HG03060 (cell line): ENCODE measurements around the gene EEFSEC.
"Not testable (repeated sequence)": the region's sequence is repeated elsewhere in the genome, so short reads cannot be mapped to it uniquely, and the experiment has no call there.

Experiments
- ATAC-seq: cut with Tn5 transposase; IDR thresholded peaks from one replicate; pipeline ENCODE4 v1.9.1; 2021; ENCODE audit warnings: low read depth, moderate number of reproducible peaks; ENCODE audit not compliant: unreplicated experiment

The EEFSEC gene

DNA sequence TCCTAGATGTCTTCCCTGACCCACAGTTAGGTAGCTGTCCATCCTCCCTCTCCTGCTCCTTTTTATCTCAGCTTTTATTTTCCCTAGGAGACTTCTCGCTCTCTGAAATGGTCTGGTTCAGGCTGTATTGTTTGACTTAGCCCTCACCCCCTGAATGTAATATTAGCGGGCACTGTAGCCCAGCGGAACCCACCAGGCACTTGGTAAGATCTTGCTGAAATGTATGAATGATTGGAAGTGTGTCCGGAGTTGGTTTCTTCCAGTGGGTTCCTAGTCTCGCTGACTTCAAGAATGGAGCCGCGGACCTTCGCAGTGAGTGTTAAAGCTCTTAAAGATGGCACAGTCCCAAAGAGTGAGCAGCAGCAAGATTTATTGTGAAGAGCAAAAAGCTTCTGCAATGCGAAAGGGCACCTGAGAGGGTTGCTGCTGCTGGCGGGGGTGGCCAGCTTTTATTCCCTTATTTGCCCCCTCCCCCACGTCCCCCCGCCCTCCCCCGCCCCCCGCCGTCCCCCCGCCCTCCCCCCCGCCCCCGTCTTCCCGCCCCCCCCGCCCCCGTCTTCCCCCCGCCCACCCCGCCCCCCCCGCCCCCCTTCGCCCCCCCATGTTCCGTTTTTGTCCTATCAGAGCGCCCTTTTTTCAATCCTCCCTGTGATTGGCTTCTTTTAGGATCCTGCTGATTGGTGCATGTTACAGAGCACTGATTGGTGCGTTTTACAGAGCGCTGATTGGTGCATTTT, 694 bp upstream of the EEFSEC start:
- no peak for ATAC-seq

- ATAC-seq, result not testable (repeated sequence)
These were observed 1.1 kb downstream of the EEFSEC start for GRCh38 chr3:128154354-128154753.

- no peak for ATAC-seq
These were observed 2.5 kb downstream of the EEFSEC start for GRCh38 chr3:128155616-128156360.

DNA sequence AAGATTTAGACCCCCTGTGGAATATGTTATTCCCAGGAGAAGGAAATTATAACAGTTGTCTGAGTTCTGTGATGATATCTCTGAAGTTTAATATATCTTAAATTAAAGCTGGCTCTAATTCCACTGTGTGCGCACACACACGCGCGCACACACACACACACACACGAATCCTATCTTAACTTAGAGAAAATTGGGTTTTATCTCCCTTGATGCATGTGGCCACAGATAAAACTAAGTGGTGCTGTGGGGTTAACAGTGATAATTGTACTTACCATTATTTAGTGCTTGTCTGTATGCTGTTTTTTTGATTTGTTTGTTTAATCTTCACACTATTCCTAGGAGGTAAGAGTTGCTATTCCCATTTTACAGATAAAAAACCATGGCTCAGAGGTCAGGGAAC, 7.4 kb downstream of the EEFSEC start:
- no peak for ATAC-seq

DNA sequence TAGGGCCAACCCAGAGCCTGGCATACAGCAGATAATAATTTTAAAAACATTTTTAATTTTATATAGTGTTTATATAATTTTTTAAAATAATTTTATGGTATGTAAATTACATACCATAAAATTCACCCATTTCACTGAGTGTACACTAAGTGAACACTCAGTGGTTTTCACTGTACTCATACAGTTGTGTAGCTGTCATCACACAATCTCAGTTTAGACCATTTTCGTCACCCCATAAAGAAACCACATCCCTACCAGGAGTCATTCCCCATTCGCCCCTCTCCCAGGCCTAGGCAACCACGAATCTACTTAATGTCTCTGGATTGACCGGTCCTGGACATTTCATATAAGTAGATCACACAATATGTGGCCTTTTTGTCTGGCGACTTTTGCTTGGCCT, 10.2 kb downstream of the EEFSEC start:
- no peak for ATAC-seq

DNA sequence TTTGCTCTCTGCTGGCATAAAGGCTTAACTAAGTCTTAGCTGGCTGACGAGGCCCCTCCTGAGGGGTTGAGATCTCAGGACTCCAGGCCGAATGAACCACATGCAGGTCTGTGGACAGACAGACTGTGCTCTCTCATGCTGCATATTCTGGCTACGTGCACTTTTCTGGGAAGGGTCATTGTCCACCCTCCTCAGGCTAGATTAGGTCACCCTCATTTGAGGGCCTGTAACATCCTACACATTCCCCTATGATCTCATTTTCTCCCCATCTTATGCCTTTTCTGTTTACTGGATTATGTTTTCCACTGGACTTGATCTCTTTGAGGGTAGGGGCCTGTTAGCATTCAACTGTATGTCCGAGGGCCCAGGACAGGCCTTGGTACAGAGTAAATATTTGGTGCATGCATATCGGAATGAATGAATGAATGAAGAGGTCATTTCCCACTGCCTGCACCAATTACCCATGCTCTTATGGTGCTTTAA, 13.7 kb downstream of the EEFSEC start:
- ATAC-seq, result no peak

DNA sequence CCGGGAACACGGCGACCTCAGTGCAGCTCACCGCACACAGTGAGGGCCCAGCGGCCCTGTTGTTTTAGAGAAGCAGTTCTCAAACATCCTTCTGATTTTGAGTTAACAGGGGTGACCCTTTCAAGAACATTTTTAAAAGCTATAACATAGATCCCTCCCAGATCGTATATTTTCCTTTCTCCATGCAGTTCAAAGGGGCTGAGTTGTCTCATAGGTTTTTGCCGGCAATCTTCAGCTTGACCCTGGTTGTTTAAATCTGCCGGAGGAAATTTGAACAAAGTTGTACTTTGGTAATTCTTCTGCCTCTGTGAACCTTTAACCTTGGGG, 14.3 kb downstream of the EEFSEC start:
- ATAC-seq, result no peak

DNA sequence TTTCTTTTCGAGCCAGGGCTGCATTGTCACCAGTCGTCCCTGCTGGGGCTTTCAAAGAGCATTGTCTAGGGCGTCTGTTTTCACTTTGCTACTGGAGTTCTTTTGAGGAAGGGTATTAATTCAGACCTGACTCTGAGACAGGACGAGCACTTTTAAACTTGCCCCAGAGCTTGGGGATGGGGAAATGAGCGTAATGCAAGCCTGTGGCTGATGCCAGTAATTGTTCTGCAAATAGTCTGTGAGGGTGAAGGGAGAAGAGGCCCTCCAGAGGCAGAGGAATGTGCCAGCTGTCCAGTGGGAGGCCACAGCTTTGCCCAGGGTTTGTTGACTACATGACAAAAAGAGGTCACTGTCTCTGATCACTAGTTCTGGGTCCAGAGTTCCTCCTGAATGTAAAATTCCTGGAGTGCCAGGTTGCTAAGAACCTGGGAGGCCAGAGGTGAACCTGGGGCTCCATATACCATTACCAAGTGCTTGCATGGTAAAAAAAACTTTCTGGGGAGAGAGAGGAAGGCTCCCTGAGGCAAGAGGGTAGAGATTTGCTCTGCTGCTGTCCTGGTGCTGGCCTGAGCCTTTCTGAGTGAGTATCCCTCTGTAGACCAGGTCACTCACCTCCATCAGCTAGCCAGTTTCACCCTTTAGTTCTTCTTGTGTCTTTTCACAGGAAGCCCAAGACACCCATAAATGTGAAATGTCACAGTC, 14.8 kb downstream of the EEFSEC start:
- ATAC-seq, result no peak

DNA sequence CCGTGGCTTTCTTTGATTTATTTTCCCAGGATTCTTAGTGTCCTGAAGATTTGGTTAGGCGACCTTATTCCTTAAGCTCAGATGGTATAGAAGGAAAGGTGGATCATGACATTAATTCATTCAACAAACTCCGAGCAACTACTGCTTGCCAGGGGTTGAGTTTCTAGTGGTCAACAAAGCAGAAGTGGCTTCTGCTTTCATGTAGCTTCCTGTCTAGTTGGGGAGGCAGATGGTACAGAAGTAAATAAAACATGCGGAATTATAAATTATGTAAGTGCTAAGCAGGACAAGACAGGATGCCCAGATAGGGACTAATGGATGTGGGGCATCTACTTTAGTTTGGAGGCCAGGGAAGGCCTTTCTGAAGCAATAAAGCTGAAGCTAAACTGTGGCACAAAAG, 15.6 kb downstream of the EEFSEC start:
- ATAC-seq, result no peak

DNA sequence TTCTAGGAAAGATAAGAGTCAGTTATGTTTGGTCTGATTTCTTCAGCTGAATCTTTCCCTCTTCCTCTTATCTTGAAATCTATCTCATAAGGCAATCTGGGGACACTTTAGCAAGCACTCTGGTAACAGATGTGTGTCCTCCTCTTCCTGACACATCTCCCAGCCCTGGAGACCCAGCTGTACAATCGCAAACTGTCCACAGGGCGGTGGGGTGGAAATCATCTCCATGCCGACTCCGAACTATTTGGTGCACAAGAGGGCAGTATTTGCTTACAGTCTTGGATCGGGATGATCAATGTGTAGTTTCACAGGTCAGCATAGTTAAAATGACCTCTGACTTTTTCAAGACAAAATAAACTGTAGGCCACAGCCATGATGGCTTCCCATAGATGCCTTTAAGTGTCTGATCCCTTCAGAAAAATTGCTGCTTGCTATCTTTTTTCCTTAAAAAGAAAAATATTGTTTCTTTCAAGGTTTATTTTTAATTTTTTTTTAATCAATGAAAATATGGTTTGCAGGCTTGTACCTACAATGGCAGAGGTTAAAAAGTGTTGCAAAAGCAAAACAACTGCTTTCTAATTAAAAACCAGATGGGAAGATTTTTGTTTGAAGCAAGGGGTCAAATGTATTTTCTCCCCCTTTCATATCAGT, 17.7 kb downstream of the EEFSEC start:
- ATAC-seq, result no peak

DNA sequence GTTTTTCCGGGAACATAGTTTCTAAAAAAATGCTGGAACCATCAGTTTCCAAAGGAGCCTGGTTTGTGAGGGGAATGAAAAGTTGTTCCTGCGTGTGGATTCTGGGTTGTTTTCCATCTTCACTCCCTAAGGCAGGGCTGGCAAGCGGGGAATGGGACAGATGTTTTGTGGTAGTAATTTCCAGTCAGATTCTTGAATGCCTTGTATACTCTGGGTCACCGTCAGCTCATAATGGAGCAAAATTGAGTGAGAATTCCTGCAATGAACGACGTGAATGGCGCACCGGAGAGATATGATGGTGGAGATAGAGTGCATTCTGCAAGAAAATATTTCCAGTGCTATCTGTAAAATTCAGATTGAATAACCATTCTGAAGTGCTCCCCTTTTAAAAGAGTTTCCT, 19.9 kb downstream of the EEFSEC start:
- no peak for ATAC-seq

DNA sequence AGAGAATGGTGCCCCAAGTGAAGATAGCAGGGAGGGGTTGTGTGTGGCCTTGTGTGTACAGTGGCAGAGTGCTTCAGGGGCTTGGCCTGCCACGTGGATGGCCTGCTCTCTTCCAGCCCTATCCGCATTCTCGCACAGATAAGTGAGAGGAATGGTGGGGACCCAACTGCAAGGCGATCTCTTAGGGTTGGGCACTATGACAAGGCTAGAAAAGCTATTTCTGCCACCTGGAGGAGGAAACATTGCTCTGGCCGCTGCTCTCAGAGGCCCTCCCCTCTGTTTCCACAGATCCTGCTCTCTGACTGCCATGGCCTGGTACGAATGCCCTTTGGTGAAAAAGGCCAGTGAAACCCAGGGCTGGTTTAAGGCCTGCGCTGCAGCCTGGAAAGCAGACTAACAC, 20.6 kb downstream of the EEFSEC start:
- no peak for ATAC-seq

GRCh38 chr3:128174675-128175590, 21.7 kb downstream of the EEFSEC start:
- no peak for ATAC-seq

- no peak for ATAC-seq
These were observed 22.5 kb downstream of the EEFSEC start for GRCh38 chr3:128175768-128176167.

DNA sequence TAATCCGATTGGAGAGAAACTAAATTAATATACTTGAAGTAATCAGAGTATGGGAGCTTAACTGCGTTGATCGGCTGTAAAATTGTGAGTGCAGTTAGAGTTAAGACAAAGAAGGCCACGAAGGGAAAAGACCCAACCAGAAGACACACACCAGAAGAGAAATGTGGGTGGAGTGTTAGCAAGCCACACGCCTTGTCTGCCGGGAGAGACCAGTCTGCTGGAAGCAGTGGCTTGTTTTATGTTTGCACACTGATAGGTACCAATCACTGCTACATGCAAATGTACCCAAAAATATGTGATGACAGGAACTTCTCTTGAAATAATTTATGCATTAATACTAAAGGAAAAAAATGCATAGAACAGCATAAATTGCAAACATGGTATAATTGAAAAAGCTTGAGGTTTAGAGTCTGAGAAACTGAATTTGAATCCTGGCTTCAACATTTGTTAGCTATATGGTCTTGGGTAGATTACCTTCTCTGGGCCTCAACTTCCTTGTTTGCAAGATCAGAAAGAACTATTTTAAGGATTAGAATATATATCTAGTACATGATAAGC, 23.1 kb downstream of the EEFSEC start:
- ATAC-seq, result no peak

DNA sequence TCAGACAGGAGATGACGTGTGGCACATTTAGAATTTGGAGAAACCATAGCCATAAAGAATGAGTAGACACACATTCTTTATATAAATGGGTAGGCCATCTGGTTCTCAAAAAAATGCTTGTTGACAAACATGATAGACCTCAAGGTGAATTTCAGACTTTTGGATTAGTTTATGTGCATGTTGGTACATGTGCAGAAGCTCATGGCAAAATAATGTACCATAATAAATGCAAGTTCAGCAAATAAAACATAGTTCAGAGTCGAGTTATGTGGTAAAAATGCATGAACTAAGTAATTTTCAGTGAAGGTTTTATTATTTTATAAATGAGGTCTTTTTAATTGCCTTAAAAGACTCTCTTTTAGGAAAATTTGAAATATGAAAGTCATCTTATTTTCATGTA, 24.6 kb downstream of the EEFSEC start:
- no peak for ATAC-seq

DNA sequence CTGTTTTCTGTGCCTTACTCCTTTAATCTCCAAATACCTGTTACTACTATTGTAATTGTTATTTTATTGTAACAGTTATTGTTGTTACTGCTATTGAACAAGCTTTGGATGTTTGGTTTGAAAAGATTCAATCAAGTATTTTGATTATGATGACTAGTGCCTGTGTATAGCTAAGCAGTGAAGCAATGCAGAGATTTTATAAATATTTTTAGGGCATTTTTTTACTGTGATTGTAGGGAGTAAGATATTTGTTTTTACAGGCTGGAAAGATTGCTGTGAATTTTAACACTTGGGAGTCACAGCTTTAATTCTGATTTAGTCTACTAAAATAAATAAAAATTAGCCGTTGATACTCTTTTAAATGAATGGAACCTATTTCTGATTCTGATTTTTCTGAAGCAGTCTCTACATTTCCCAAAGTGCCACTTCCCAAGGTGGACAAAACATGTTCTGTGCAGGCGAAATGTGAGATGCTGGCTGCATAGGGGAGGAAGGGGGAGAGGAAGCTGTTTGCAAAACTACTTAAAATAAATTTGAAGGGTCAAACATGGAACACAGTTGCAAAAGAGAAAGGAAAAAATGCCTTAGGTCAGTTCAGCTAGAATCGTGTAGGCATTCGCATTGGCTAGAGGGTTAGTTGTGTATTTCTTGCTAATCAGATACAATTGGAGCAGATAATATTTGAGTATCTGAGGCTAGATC, 25.7 kb downstream of the EEFSEC start:
- ATAC-seq, result no peak

DNA sequence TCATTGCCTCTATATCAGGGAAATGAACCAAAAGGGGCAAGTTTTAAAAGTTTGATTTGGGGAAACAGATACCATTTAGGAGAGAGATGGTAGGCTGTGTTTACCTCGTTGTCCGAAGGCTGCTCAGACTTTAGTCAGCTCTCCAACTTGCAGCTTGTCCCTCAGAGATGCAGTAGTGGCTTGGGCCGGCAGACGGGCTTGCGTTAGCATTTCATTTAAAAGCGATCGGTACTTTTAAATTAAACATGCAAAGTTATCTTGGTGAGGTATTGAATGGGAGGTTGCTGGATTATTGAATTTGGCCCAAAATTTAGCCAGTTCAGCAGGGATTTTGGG, 26.2 kb downstream of the EEFSEC start:
- no peak for ATAC-seq

GRCh38 chr3:128180436-128180835, 27.2 kb downstream of the EEFSEC start:
- ATAC-seq, result no peak
